HEK293 (cell line): ENCODE measurements around the gene MTCL1.

ENCODE experiments used
- CTCF ChIA-PET: fragments of 350-600 bp; formaldehyde crosslinking; extraction: SDS; loops from one replicate; lab custom pipeline; 2021; ENCODE audit warnings: antibody characterized with exemption; lab: Yijun Ruan, JAX
- POLR2A ChIA-PET: fragments of 300-600 bp; formaldehyde crosslinking; extraction: SDS; loops from one replicate; lab custom pipeline; 2020; ENCODE audit warnings: antibody characterized with exemption, inconsistent platforms; lab: Yijun Ruan, JAX
- H3K27ac ChIP-seq: fragments of 200-500 bp; sonication (Bioruptor generic); 2 replicates; pipeline ENCODE4 v1.5.1; 2014; ENCODE audit warnings: low read depth, low read length, control low read depth, inconsistent platforms; ENCODE audit errors: extremely low read depth
- H3K36me3 ChIP-seq, 2 experiments: fragments of 200-500 bp in 1 of 2; sonication (Bioruptor generic) in 1 of 2; 1 replicate in 1 of 2; 2 replicates in 1 of 2; pipeline ENCODE4 v1.5.1; 2014 to 2017; ENCODE audit warnings: inconsistent platforms in 2 of 2, low read length in 2 of 2; ENCODE audit not compliant: control insufficient read depth in 2 of 2, insufficient read depth in 1 of 2
- H3K4me1 ChIP-seq: fragments of 200-500 bp; sonication (Bioruptor generic); 2 replicates; pipeline ENCODE4 v1.5.1; 2014; ENCODE audit warnings: mild to moderate bottlenecking, low read length, inconsistent platforms; ENCODE audit not compliant: control insufficient read depth, insufficient read depth
- H3K4me3 ChIP-seq: 2 replicates; pipeline ENCODE4 v1.5.1; 2011; ENCODE audit warnings: low read depth, mild to moderate bottlenecking, control low read depth, low read length, moderate library complexity
- H3K9me3 ChIP-seq: fragments of 200-500 bp; sonication (Bioruptor generic); 2 replicates; pipeline ENCODE4 v1.5.1; 2014; ENCODE audit warnings: low read depth, low read length, inconsistent platforms; ENCODE audit not compliant: control insufficient read depth, insufficient read depth
- HOXD13 ChIP-seq: sonication (generic); formaldehyde crosslinking; IDR thresholded peaks from 2 replicates; pipeline ENCODE4 v1.8.0; 2022; ENCODE audit warnings: missing genetic modification reagents, borderline replicate concordance
- KLF1 ChIP-seq: fragments of 450-650 bp; formaldehyde crosslinking; IDR thresholded peaks from 2 replicates; pipeline ENCODE4 v1.5.1; 2016; ENCODE audit warnings: missing biosample characterization, missing genetic modification characterization
- MEIS1 ChIP-seq: sonication (generic); formaldehyde crosslinking; IDR thresholded peaks from 2 replicates; pipeline ENCODE4 v1.8.1; 2022; ENCODE audit warnings: missing genetic modification reagents, mild to moderate bottlenecking, borderline replicate concordance
- PRDM10 ChIP-seq: fragments of 450-650 bp; formaldehyde crosslinking; IDR thresholded peaks from 2 replicates; pipeline ENCODE4 v1.5.1; 2016; ENCODE audit warnings: missing biosample characterization, missing genetic modification characterization
- PRDM4 ChIP-seq: fragments of 450-650 bp; formaldehyde crosslinking; IDR thresholded peaks from 2 replicates; pipeline ENCODE4 v1.5.1; 2017; ENCODE audit warnings: missing biosample characterization, missing genetic modification characterization
- SP2 ChIP-seq: fragments of 450-650 bp; formaldehyde crosslinking; IDR thresholded peaks from 2 replicates; pipeline ENCODE4 v1.5.1; 2016; ENCODE audit warnings: missing biosample characterization, missing genetic modification characterization
- YY2 ChIP-seq: fragments of 450-650 bp; formaldehyde crosslinking; IDR thresholded peaks from 2 replicates; pipeline ENCODE4 v1.5.1; 2016; ENCODE audit warnings: missing biosample characterization, missing genetic modification characterization
- ZBTB20 ChIP-seq: fragments of 450-650 bp; formaldehyde crosslinking; IDR thresholded peaks from 2 replicates; pipeline ENCODE4 v1.5.1; 2016; ENCODE audit warnings: missing biosample characterization, missing genetic modification characterization
- ZBTB48 ChIP-seq: fragments of 450-650 bp; formaldehyde crosslinking; IDR thresholded peaks from 2 replicates; pipeline ENCODE4 v1.5.1; 2016; ENCODE audit warnings: missing biosample characterization, missing genetic modification characterization
- ZFP3 ChIP-seq: fragments of 450-650 bp; formaldehyde crosslinking; IDR thresholded peaks from 2 replicates; pipeline ENCODE4 v1.5.1; 2016; ENCODE audit warnings: low read depth, missing biosample characterization, missing genetic modification characterization
- ZFP69B ChIP-seq: fragments of 450-650 bp; formaldehyde crosslinking; IDR thresholded peaks from 2 replicates; pipeline ENCODE4 v1.5.1; 2016; ENCODE audit warnings: missing biosample characterization, missing genetic modification characterization
- ZNF473 ChIP-seq: fragments of 450-650 bp; formaldehyde crosslinking; IDR thresholded peaks from 2 replicates; pipeline ENCODE4 v1.5.1; 2017; ENCODE audit warnings: missing biosample characterization, missing genetic modification characterization
- ZNF488 ChIP-seq: fragments of 450-650 bp; formaldehyde crosslinking; IDR thresholded peaks from 2 replicates; pipeline ENCODE4 v1.5.1; 2016; ENCODE audit warnings: missing biosample characterization, missing genetic modification characterization
- ZNF621 ChIP-seq: fragments of 450-650 bp; formaldehyde crosslinking; IDR thresholded peaks from 2 replicates; pipeline ENCODE4 v1.5.1; 2017; ENCODE audit warnings: missing biosample characterization, missing genetic modification characterization
- ZNF626 ChIP-seq: fragments of 450-650 bp; sonication (Bioruptor Pico); formaldehyde crosslinking; IDR thresholded peaks from 2 replicates; pipeline ENCODE4 v1.5.1; 2018; ENCODE audit warnings: missing biosample characterization, missing genetic modification characterization, inconsistent platforms
- ZNF792 ChIP-seq: fragments of 450-650 bp; formaldehyde crosslinking; IDR thresholded peaks from 2 replicates; pipeline ENCODE4 v1.5.1; 2016; ENCODE audit warnings: missing biosample characterization, missing genetic modification characterization

The MTCL1 gene

GRCh38 chr18:8801263-8801901, 96.0 kb downstream of the MTCL1 start:
- no peak overlapping the region for H3K27ac ChIP-seq
- H3K4me3 ChIP-seq, result no peak overlapping the region
- ChIA-PET CTCF (interaction anchor here (0.7 to 1.9 kb wide), 6 partner anchors 12 to 925 kb away, joined by 3 to 8 read pairs (median 4); no protein-coding TSS in a partner anchor), POLR2A (interaction anchor here (0.5 to 1.4 kb wide), 2 partner anchors 94 to 105 kb away, joined by 4 to 6 read pairs; no protein-coding TSS in a partner anchor)
- H3K36me3 ChIP-seq, result peaks cover 0 to 32% of the 10 kb centered on the region in 2 experiments; a peak in 1 of 3 replicates
- H3K4me1 ChIP-seq, result no peaks in the 10 kb centered on the region
- no peaks in the 10 kb centered on the region for H3K9me3 ChIP-seq
- TF ChIP-seq ZNF473, result no peak
- no peak for TF ChIP-seq ZBTB20
- no peak for TF ChIP-seq ZBTB48 (tag by site-specific recombination)
- TF ChIP-seq ZNF488, result no peak
- no peak for TF ChIP-seq ZFP3 (tag by site-specific recombination)
- no peak for TF ChIP-seq HOXD13 (CRISPR knock-in tag)
- TF ChIP-seq KLF1, result no peak
- TF ChIP-seq MEIS1 (CRISPR knock-in tag), result no peak
- no peak for TF ChIP-seq PRDM10 (tag by site-specific recombination)
- TF ChIP-seq ZNF621 (tag by site-specific recombination), result no peak
- no peak for TF ChIP-seq PRDM4 (tag by site-specific recombination)
- no peak for TF ChIP-seq YY2
- TF ChIP-seq SP2 (tag by site-specific recombination), result no peak
- TF ChIP-seq, all 188 proteins: peak for 0

GRCh38 chr18:8802017-8802672, 96.8 kb downstream of the MTCL1 start:
- POLR2A ChIA-PET, result interaction anchor here (1.4 kb wide), 1 partner anchor 95 kb away, joined by 6 read pairs; no protein-coding TSS in a partner anchor
- H3K9me3 ChIP-seq, result no peaks in the 10 kb centered on the region
- peaks cover 0 to 31% of the 10 kb centered on the region in 2 experiments; a peak in 1 of 3 replicates for H3K36me3 ChIP-seq
- CTCF ChIA-PET, result interaction anchor here (0.9 to 1.9 kb wide), 3 partner anchors 13 to 147 kb away, joined by 3 to 8 read pairs (median 4); no protein-coding TSS in a partner anchor
- no peaks in the 10 kb centered on the region for H3K4me1 ChIP-seq
- H3K27ac ChIP-seq, result no peak overlapping the region
- no peak overlapping the region for H3K4me3 ChIP-seq
- TF ChIP-seq ZNF626 (tag by site-specific recombination) (no peak), ZNF792 (tag by site-specific recombination) (no peak), ZFP69B (no peak)
